Skeletal muscle cell (primary cell): Measurements from ENCODE around the gene GALNT4.

Experiments
- DNase-seq: peaks from one replicate; pipeline ENCODE4 v3.0.0-alpha.2; 2010; ENCODE audit warnings: low read depth
- H3K4me3 ChIP-seq: 2 replicates; pipeline ENCODE4 v1.5.1; 2011; ENCODE audit warnings: low read depth, mild to moderate bottlenecking, control low read depth, low read length, moderate library complexity

GALNT4 gene

DNA sequence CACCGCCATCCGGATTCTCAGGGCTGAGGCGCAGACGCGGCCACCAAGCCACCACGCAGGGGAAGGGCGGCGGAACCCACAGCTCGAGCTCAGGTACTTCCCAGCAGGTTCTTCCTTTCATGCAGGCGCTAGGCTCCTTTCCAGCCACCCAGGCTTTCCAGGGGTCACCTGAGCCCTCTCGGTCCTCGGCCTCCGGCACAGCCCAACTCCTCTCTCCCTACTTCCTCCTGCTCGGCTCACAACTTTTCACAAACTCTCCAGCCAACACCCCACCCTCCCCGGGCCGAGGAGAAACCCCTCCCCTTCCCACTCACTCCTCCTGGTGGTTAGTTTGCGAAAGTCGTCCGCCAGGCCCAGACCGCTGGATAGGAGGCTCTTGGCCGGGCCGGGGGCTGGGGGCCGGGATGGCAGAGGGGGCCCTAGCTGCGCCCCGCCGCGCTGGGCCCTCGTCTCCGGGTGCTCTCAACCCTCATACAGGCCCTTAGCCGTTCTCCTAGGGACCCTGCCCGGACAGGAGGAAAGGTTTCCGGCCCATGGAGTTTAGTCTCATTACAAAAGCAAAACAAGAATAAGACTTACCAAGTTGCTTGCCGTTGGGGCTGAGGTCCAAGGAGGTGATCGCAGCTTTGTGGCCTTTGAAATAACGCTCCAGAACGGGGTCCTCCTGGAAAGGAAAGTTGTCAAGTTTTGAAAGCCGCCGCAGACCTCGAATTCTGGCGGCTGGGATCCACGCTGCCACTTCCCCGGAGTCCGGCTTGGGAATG lies at the start of gene GALNT4:
Gene GALNT4 (minus strand): TSS at position 256 of the 764 bp plus-strand sequence. CDS start 247 bp downstream, at position 9.
- H3K4me3 ChIP-seq, result peak within 1 kb of the TSS; percentile 95
- DNase-seq, result peak; percentile 62

GRCh38 chr12:89573051-89573810 lies 48.6 kb upstream of the GALNT4 start:
- no peak for DNase-seq
- H3K4me3 ChIP-seq, result no peak overlapping the region

DNA sequence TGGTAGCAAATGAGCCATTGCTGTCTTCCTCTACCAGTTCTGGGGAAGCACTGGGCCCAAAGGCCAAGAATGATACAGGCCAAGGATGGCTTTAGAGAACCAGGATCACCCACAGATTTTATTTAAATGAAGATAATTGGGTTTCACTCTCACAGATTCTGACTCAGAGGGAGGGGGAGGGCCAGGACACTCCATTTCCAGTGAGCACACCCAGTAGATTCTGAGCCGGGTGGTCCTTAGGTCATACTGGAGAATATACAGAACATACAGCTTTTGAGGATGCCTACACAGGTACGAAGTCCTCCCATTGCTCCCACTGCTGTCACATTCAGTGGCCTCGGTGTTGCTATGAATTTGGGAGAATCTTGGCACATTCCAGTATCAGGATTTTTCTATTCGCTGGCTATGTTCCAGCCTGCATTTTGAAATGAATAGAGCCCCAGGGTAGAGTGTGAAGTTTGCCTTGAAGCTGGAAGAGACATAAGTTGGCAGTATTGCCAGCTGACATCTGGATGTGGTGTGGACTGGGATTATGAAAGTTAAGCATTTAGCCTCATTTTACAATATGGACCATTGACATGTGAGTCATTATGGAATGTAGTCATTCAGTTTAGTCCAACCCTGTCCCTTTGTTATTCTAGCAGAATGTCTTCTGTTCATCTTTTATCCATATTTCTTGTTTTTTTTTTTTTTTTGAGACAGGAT lies 47.0 kb upstream of the GALNT4 start:
- no peak overlapping the region for H3K4me3 ChIP-seq
- peak; percentile 39 for DNase-seq

DNA sequence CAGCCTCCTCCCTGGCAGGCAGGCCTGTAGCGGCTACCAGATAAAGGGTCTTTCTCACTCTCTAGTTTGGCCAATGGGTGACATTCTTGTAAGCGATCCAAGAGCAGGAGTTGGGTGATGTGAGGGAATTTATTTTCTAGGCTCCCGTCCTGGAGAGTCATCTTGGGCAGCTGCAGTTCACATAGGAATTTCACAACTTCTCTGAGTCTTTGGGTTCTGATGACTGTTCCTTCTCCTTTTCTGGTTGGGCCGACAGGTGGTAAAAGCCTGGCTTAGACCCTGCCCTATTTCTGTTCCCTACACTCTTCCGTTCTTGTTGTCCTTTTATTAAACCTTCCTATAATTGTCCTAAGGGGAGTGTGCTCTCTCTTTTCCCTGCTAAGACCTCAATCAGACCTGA lies 43.9 kb upstream of the GALNT4 start:
- H3K4me3 ChIP-seq, result no peak overlapping the region
- no peak for DNase-seq

DNA sequence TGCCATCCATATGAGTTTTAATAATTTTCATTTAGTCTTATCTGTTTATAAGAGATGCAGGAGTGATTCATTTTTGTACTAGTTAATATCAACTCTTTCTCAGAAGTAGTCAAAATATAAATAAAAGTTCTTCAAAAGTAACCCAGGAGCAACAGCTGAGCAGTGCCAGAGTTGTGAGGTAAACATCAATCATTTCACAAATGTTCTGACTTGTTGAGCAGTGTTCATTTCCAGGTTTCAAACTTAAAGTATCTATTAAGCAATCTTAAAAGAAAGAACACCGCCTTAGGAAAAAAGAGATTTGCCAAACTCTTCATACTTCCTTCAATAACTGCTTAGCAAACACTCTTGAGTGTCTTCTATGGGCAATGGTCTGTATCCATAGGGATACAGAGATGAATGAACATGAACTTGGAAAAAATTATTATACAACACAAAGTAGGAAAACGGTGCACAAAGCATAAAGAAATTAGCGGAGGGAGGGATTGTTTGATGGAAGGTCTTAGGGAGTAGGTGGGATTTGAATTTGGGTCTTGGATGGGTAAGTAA lies 43.2 kb upstream of the GALNT4 start:
- no peak for DNase-seq
- H3K4me3 ChIP-seq, result no peak overlapping the region

DNA sequence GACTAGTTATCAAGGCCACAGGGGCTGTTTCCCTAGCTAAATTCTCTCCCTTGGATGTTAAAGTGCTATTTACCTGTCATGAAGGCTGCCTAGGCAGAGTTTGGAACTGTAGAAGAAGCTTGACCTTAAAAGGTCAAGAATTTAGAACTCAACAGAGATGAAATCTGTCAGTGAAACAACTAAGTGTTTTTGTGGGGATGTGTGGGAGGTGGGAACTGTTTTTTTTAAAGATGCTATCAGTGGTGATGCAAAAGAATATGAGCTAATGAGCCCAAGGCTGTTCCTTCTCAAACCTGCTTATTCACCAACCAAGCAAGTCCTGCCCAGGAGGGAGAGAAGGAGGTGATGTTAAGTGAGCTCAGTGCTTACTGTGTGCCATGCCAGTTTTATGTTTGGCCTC lies 42.0 kb upstream of the GALNT4 start:
- no peak overlapping the region for H3K4me3 ChIP-seq
- DNase-seq, result no peak

DNA sequence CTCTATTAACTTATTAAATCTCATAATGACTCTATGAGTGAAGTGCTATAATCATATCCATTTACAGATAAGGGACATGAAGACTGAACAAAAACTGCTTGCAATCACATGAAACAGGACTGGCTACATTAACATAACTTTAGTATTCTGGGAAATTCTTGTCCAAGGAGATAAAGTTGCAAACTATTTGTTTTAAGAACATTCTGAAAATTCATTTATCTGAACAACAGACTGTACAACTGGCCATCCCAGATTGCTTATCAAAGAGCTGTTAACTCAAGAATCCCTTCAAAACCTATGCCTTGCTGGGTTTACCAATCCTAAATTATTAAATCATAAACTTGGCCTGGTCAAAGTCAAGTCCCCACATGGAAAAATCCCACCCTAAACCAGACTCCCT lies 40.4 kb upstream of the GALNT4 start:
- H3K4me3 ChIP-seq, result no peak overlapping the region
- no peak for DNase-seq

- no peak overlapping the region for H3K4me3 ChIP-seq
- no peak for DNase-seq
These were observed 35.2 kb upstream of the GALNT4 start for GRCh38 chr12:89559753-89560152.

- DNase-seq, result no peak
- H3K4me3 ChIP-seq, result no peak overlapping the region
These were observed 32.4 kb upstream of the GALNT4 start for GRCh38 chr12:89556976-89557375.

DNA sequence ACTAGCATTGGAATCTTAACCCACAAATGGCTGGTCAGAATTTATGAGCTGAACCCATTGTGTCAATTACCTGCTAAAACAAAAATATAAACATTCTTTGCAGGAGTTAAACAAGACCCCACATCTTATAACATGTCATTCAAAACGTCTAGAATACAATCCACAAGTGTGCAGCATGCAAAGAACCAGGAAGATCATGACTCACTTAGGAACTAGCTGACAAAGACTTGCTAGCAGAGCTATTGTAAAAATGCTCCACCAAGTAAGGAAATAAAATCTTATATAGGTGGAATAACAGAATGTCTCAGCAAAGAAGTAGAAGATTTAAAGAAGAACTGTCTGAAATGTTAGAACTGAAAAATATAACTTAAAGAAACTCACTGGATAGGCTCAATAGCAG lies 27.8 kb upstream of the GALNT4 start:
- no peak for DNase-seq
- H3K4me3 ChIP-seq, result no peak overlapping the region

DNA sequence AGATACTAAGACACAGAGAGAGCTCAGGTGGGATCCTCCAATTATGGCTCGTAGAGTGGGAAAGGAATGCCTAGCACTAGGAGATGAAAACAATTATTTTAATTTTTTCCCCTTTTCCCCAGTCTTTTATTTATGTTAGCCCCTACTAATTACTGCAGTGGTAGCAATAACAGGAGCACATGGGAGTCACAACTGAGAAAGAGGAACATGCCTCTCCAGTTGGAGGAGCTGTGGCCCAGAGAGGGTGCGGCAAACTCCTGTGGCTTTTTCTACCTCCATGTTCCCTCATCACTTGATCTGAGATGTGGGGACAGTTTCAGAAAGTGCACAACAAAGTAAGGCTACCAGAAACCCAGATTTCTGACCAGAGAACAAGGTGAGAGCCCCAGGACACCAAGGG lies 27.2 kb upstream of the GALNT4 start:
- no peak for DNase-seq
- H3K4me3 ChIP-seq, result no peak overlapping the region

GRCh38 chr12:89547101-89547500 lies 22.5 kb upstream of the GALNT4 start:
- no peak overlapping the region for H3K4me3 ChIP-seq
- no peak for DNase-seq

DNA sequence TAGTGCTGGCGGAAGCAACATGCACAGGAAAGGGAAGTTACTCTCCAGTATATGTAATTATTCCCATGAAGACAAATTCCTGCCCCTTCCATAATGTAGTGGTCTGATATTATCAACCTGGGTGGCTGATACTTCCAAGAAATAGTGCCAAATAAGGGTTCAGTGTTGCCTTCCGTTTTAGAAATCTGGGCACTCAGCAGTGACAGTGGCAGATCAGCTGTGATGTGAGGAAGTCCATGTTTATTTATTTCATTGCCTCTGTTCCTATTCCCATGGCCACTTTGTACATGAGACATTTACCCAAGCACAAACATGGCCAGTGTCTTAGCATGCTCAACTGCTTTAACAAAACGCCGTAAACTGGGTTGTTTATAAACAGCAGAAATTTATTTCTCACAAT lies 21.6 kb upstream of the GALNT4 start:
- H3K4me3 ChIP-seq, result no peak overlapping the region
- DNase-seq, result no peak

DNA sequence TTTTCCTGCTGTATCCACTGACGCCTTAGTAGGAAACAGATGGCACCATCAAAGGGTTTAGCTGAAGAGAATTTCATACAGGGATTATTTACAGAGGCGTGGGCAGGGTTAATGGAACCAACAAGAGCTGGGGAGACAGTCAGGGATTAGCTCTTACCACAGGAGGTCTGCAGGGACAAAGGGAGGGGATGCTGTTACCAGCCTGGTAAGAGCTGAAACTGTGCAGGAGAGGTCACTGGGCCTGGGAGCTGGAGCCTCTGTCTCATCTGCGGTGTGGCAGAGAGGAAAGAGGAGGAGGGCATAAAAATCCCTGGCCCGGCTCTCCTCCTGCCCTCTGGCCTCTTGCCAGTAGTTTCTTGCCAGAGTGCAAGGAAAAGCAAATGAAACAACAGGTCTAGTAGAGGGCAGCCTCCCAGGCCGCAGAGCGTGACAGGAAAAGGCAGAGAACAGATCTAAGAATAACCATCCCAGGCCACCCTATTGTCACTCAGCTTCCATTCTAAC lies 20.1 kb upstream of the GALNT4 start:
- H3K4me3 ChIP-seq, result no peak overlapping the region
- peak; percentile 92 for DNase-seq

GRCh38 chr12:89544022-89544421 lies 19.4 kb upstream of the GALNT4 start:
- no peak overlapping the region for H3K4me3 ChIP-seq
- no peak for DNase-seq

DNA sequence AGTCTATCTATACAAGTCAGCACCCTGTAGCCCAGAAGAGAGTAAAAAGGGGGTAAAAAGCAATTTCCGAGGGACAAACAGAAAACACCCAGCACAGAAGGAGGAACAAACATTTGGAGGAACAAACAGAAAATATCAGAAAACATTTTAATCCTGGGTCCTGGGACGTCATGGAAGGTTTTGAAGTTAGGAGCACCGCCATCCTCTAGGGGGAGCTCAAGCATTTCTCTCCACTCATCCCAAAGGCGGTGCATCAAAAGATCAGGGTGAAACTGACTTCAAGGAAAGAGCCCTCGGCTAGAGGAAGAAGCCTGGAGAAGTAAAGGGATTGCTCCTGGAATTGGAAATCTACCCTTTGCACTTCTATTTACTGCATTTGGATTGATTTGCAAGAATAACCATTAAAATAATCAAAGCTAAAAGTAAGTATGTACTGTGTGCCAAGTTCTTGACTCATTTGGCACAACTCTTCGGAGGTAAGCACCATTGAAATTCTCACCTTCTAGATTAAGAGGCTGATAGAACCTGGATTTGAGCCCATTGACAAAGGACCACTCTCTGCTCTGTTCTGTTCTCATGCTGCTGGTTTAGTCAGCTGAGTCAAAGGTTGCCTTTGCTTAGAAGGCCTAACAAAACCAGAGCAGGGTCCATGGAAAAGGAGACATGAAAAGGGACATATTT lies 18.5 kb upstream of the GALNT4 start:
- DNase-seq, result peak; percentile 47
- H3K4me3 ChIP-seq, result no peak overlapping the region

GRCh38 chr12:89542236-89542635 lies 17.6 kb upstream of the GALNT4 start:
- H3K4me3 ChIP-seq, result no peak overlapping the region
- DNase-seq, result no peak

DNA sequence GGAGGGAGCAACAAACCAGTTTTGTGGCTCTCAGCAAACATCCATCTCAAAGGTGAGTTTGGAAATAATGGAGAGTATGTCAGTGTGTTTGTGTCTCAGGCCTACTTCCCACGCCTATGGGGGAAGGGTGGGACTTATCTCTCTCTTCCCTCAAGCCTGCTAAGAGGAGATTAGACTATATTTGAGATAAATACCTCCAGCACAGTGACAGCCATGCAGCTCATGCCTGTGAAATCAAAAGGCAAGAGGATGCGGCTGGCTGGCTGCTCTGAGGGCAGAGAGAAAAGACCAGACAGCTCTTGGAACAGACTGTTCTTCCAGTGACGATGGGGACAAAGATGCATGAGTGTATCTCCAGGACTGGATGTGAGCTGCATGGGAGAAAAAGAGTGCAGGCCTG lies 16.0 kb upstream of the GALNT4 start:
- no peak overlapping the region for H3K4me3 ChIP-seq
- DNase-seq, result no peak

- no peak overlapping the region for H3K4me3 ChIP-seq
- no peak for DNase-seq
These were observed 15.0 kb upstream of the GALNT4 start for GRCh38 chr12:89539426-89540223.
